GM21717 (cell line): ENCODE measurements around the gene SSB.
"Not testable (repeated sequence)": the region's sequence is repeated elsewhere in the genome, so short reads cannot be mapped to it uniquely, and the experiment has no call there.

Source experiments
- ATAC-seq: cut with Tn5 transposase; IDR thresholded peaks from one replicate; pipeline ENCODE4 v1.9.1; 2021; ENCODE audit warnings: mild to moderate bottlenecking, moderate library complexity; ENCODE audit not compliant: unreplicated experiment

The SSB gene

DNA sequence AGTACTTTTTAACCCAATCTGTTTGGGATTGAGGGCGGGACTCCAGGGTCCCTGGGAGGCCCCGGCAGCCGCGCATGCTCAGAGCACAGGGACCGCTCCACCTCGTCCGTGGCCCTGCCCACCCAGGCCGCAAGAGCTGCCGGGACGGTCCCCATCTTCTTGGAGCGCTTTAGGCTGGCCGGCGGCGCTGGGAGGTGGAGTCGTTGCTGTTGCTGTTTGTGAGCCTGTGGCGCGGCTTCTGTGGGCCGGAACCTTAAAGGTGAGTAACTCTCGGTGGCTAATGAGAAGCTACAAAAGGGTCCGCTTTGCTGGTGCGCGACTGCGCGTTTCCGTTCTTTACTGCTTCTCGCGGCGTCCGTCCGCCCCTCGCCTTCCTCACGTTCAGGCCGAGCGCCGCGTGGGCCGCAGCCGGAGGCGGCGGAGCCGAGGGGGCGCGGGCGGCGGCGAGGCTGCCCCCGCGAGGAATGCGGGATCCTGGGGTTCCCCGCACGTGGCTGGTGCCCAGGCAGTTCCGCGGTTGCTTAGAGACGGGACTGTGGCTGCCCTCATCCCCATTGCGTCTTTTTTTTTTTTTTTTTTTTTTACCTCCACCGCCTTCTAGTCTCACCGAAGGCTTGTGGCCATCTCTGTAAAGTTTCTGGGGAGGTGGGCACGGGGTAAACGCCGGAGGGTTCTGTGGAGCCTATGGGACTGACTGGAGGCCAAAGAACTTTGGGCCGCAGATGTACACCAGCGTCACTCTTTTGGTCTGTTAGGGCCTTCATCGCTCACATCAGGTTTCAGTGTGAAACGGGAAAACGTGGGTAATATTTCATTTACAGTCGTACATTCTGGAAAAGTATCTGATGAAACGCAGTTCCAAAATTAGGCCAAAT, at the start of gene SSB:
Gene SSB, plus strand, starts transcription at position 154 of the 875 bp plus-strand sequence. CDS start 2,090 bp downstream, outside the sequence.
- ATAC-seq, result peak; percentile 97

DNA sequence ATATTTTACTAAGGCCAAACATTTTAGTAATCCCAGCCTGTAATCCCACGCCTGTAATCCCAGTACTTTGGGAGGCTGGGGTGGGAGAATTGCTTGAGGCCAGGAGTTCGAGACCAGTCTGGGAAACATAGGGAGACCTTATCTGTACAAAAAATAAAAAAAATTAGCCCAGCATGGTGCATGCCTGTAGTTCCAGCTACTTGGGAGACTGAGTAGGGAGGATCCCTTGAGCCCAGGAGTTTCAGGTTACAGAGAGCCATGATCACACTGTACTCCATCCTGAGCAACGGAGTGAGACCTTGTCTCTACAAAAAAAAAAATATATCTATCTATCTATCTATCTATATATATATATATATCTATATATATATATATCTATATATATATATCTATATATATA, 45.9 kb upstream of the SSB start:
- ATAC-seq, result no peak

DNA sequence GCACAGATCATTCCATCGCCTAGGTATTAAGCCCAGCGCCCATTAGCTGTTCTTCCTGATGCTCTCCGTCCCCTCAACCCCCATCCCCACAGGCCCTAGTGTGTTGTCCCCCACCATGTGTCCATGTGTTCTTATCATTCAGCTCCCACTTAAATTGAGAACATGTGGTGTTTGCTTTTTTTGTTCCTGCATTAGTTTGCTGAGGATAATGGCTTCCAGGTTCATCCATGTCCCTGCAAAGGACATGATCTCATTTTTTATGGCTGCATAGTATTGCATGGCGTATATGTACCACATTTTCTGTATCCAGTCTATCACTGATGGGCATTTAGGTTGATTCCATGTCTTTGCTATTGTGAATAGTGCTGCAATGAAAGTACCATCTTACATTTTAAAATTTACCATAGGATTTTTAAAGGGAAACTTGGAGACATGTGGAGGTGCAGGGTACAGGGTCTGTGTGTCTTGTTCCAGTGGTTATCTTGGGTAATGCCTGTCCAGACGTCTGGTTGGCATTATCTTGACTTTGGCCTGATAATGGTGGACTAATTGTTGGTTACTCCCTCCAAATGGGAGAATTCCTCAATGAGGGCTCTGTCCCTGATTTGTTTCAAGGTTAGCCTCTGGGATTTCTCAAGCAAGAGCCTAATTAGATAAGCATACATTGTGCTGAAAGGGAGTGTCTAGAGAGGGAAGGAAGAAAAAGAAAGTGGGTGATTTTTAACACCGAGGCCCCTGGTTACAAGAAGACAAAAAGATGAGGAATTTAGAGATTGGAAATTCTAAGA, 43.4 kb upstream of the SSB start:
- no peak for ATAC-seq

DNA sequence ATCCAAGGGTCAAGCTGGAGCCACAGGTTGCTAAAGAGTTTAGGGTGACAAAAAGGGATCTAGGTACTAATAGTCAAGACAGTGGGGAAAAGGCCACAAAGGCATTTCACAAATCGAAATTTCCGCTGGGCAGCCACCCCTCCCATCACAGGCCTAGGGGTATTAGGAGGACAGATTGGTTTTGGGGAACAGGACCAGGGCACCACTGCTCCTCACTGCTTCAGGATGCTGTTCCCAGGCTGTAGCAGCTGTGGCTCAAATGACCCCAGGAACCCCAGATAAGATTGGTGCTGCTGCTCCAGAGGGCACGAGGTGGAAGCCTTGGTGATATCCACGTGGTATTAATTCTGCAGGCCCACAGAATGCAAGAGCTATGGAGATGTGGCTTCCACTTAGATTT, 42.3 kb upstream of the SSB start:
- no peak for ATAC-seq

DNA sequence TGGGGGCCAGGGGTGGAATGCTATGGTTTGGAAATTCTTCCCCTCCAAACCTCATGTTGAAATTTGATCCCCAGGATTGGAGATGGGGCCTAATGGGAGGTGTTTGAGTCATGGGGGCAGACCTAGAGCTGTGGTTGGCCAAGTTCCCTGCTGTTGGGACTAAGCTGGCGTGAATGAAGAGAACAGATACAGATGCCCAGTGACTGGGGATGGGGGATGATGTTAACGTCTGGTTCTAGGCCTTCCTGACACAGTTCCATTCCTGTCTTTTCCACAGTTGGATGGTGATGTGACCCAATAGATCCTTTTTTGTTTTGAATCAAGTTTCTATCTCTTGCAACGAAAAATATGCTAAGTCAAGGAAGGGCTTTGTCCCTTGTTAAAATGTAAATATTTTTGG, 41.3 kb upstream of the SSB start:
- no peak for ATAC-seq

DNA sequence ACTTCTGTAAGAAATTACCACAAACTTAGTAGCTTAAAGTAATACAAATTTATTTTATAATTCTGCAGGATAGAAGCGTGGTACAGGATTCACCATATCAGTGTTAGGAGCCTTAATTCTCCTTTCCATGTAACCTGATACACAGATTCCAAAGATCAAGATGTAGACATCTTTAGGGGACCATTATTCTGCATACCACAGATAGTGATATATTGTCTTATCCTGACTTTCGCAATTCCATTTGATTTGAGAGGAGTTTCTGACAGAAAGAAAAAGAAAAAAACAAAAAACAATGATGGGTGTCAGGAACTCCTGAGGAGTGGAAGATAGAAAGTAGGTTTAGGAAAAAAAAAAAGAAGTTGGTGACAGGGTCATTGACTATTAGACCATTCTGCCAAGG, 40.9 kb upstream of the SSB start:
- no peak for ATAC-seq

DNA sequence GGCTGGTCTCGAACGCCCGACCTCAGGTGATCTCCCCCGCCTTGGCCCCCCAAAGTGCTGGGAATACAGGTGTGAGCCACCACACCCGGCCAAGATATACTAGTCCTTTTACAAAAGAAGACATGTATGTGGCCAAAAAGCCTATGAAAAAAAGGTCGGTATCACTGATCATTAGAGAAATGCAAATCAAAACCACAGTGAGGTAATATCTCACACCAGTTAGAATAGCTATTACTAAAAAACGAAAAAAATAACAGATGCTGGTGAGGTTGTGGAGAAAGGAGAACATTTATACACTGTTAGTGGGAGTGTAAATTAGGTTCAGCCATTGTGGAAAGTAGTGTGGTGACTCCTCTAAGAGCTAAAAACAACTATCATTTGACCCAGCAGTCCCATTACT, 38.7 kb upstream of the SSB start:
- no peak for ATAC-seq

DNA sequence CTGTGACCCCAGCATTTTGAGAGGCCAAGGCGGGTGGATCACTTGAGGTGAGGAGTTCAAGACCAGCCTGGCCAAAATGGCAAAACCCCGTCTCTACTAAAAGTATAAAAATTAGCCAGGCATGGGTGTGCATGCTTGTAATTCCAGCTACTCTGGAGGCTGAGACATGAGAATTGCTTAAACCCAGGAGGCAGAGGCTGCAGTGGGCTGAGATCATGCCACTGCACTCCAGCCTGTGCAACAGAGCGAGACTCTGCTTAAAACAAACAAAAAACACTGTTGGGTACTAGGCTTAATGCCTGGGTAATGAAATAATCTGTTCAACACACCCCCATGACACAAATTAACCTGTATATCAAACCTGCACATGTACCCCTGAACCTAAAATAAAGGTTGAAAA, 37.9 kb upstream of the SSB start:
- ATAC-seq, result not testable (repeated sequence)

DNA sequence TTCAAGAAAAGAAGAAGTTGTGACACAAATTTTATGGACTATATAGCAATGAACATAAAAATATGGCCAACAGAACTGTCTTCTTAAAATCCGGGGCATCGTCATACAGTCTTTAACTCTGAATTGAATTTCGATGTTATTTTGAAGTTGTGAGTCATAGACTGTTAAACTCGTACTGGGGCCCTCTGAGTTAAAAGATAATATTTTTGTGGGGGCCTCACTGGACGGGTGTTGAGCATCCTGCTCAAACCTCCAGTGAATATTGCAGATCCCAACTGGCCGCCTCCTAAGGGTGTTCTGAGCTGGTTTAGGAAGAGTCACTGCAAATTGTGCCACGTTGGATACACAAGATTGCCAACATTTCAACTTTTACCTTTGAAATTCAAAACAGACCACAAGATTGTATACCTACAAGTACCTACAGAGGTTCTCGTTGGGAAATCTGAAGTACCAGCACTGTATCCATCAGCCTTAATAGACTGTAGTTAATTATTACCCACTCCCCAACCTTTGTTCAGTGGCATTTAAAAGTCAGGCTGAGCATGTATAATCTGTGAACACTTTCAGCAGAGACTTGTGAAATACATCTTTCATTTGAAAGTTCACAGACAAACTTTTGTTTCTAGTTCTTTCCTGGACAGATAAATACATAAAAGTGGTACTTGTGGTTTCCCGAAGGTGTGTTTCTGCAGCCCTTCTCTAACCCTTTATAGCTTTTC, 37.3 kb upstream of the SSB start:
- ATAC-seq, result no peak

DNA sequence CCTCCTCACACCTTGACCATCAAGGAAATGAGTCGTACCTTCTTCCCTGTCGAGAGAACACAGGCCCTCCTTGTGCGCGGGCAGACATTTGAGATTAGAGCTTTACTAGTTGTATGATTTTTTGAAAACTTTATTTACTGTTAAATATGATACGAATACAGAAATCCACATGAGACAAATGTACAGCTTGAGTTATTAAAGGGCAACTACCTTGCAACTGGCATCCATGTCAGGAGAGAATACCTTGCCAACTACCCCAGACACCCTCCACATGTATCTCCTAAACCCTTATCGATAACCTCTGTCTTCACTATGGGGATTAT, 36.7 kb upstream of the SSB start:
- no peak for ATAC-seq

DNA sequence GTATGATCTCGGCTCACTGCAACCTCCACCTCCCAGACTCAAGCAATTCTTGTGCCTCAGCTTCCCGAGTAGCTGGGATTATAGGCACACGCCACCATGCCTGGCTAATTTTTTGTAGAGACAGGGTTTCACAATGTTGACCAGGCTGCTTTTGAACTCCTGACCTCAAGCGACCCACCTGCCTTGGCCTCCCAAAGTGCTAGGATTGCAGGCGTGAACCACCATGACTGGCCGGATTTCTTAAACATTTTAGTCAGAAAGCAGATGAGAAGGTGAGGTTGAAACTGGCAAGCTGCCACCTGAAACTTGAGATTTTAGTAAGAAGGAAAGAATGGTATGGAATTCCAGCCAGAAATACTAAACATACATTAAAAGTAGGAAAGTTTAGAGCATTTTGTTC, 33.1 kb upstream of the SSB start:
- ATAC-seq, result no peak

DNA sequence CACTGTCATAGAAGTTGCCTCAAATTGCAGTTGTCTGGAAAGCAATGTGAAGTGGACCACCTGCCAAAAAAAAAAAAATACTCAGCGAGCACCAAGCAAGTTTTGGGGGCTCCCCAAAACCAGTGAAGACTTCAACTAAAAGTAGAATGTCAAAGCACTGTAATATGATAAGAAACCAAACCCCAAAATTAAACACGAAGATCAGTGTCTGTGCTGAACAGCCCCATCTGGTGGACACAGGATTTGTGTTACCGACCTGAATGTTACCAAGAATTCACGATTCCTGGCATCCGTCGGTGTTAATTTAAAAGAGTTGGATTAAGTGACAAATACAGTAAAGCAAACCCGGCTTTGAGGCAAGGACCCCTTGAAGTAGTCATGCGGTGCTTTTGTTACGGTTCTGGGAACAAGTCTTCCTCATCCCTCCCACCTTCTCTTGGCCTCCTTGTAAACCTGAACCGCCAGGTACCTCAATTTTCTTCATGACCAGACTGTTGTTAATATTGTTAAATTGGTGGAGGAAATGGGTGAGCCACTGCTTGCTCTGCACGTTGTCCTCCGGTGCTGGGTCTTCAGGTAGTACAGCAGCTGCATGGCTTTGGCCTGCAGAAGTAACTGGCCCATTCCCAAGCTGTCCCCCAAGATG, 31.3 kb upstream of the SSB start:
- ATAC-seq, result no peak

DNA sequence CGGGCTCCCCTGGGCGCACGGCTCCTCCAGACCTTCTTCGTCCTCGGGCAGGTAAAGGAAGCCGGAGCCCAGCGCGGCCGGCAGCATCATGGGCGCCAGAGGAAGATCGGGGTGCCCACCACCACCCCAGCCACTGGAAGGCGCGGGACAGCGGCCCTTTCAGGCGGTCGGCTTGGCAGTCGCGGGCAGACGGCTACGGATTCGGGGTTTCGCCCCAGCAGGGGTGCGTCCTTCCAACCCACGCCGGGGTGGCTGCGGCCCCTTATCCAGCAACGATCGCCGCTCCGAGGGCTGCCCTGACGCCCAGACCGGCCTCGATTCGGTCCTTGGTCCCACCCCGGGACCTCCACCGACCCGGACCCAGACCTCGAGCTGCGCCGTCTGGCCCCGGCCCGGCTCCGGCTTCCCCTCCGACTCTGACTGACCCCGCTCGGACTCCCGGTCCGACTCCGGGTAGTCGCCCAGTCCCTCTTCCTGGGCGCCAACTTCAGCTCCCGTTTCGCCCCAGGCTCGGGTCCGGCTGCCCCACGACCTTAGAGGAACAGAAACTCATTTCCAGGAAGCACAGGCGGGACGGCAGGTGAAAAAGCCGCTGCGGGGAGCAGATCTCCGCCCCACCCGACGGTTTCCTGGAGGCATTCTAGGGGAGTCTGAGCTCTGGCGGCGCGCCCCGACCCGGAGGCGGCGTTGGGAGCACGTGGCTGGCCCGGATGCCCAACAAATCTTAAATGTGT, 30.2 kb upstream of the SSB start:
- ATAC-seq, result no peak

DNA sequence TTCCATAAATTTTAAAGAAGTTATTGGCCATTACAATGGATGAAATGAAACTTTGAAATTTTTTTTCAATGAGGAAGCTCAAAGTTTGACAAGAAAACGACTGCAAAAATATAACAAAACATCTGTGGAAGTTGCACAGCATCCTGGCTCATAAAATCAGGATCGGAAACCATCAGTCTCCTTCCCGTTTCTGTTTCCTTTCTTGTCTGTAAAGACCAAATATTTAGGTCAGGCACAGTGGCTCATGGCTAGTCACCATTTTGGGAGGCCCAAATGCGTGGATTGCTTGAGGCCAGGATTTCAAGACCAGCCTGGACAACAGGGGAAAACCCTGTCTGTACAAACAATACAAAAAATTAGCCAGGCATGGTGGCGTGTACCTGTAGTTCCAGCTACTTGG, 27.6 kb upstream of the SSB start:
- ATAC-seq, result no peak

DNA sequence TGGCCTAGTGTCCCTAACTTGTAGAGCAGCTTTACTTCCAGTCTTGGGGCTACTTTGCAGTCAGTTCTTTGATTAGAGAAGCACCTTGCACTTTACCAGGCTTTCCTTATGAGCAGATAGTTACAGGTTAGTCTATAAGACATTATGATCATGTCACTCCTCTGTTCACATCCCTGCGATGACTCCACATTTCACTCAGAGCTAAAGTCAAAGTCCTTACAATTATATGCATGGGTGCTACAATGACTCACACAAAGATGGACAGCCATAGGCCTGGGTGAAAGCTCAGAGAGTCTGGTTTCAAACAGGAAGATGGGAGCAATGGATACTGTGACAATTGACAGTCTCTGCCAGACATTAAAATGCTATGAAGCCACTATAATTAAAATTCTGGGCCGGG, 27.1 kb upstream of the SSB start:
- no peak for ATAC-seq

DNA sequence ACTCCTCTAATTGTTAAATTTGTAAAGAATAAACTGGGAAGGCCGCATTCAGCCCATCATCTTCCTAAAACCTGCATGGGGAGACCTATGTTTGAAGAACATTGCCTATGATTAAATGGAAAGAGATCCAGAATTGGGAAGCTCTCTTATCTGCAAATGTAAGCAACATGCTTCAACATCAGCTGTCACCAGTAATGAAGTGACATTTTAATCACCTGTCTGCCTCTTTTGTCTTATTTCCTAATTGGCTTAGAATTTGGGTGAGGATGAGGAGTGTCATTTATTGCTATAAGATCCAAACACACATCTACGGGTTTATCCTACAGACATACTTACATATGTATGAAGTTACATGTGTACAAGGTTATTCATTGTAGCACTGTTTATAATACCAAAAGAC, 26.0 kb upstream of the SSB start:
- no peak for ATAC-seq

DNA sequence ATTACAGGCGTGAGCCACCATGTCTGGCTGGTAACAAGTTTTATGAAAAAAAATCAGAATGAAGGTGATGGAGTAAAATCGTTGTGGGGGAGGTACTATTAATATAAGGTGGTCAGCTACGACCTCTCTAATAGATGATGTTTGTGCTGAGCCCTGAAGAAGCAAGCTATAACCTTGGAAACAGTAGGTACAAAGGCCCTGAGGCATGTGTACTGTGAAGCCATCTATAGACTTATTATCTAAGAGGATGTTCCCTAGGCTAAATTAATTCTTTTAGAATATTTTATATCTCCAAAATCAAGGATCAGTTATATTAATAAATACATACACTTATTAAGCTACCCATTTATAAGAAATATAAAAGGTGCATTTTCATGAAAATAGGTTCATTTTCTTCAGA, 23.3 kb upstream of the SSB start:
- ATAC-seq, result no peak

DNA sequence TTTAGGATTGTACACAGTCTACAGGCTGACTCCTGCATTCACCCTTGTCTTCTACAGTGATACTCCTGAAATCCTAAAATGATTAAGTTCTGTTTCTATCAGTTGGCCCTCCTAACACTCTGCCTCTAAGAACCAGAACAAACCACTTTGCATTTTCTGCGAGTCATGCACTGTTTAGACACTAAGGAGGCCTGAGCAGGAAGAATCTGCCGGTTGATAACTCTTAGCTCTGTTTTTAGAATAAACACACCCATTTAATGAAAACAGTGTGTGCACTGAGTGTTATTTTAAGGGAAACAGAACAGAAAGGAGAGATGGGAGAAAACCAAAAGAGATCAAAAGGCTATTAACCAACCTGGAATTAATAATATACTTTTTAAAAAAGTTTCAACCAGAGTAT, 22.9 kb upstream of the SSB start:
- ATAC-seq, result no peak

DNA sequence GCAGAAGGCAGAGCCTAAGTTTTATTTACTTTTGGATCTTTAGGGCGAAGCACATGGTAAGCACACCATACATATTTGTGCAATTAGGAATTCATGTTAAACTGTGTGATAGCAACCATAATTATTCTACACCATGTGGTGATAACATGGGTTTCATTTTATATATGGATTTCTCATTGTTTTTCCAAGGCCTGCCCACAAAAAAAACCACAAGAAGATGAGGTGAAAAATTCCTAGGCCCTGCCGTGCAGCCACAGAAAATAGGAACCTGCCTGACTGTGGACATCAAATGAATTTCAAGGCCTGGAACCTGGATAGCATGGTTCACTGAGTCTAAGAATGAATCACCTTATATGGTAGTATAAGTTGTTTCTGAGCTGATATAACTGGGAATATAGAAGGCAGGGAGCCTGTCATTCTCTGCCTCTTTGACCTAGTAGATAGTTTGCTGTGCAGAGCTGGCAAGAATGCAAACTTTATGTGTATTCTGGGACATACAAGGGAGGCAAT, 22.4 kb upstream of the SSB start:
- ATAC-seq, result no peak

DNA sequence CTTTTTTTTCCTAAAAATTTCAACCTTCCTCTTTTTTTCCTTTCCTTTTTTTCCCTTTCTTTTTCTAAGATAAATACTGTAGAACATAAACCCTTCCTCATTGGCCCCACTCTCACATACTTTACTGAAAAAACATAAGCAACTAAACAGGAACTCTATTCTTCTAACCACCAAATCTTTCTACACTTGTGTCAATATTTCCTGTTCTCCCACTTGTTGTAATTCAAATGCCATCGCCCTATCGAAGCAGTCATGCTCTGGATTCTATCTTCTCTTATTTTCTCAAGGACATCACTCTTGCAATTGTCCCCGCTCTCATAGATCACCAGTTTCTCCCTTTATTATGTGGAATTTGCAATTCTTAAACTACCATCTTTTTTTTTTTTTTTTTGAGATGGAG, 20.2 kb upstream of the SSB start:
- ATAC-seq, result no peak
